ENCODE results near the gene TCHP.
A peak's percentile ranks its signal among the peaks of the same experiment; 100 is the strongest.

The TCHP gene

DNA sequence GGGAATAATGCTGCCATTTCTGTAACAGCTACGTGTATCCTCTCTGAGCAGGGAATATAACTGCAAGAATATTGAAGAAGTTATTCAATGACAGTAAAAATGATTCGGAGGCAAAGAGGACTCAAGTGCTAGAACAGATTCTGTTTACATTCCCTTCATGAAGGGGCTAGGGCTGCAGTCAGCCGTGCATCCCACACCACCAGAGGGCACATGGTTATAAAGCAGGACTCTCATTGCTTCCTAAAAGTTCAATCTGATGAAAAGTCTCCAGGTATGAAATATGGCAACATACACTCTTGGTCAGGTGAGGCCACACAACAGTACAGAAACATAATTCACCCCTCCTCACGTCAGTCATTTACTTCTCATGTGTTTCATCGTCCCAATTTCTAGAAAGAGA, 34.0 kb downstream of the TCHP start:
- Histone ChIP-seq H3K27me3 (ENCODE audit: insufficient read depth, low read length, poor library complexity) (no peaks in the 10 kb centered on the region), H3K36me3 (ENCODE audit: insufficient read depth, low read length) (peaks cover 72% of the 10 kb centered on the region), H3K4me1 (ENCODE audit: insufficient read depth, low read length) (no peaks in the 10 kb centered on the region), H2AFZ (ENCODE audit: low read depth, low read length) (no peak overlapping the region), H3K4me2 (ENCODE audit: insufficient read depth, low read length) (no peak overlapping the region), H3K9ac (ENCODE audit: low read depth, low read length) (no peak overlapping the region), H3K4me3 (ENCODE audit: low read depth in 1 of 2, low read length in 2 of 2) (no peak overlapping the region), H3K79me2 (ENCODE audit: insufficient read depth, low read length) (no peaks in the 10 kb centered on the region), H4K20me1 (ENCODE audit: insufficient read depth, low read length) (no peaks in the 10 kb centered on the region), H3K27ac (ENCODE audit: low read length) (no peak overlapping the region), H3K9me3 (ENCODE audit: insufficient read depth, low read length, severe bottlenecking) (no peaks in the 10 kb centered on the region)
- TF ChIP-seq EZH2 (IDR thresholded peaks at IDR 0.05; ENCODE audit: borderline replicate concordance, low read depth, low read length, severe bottlenecking) = no peak
- TF ChIP-seq, protein P1, sequence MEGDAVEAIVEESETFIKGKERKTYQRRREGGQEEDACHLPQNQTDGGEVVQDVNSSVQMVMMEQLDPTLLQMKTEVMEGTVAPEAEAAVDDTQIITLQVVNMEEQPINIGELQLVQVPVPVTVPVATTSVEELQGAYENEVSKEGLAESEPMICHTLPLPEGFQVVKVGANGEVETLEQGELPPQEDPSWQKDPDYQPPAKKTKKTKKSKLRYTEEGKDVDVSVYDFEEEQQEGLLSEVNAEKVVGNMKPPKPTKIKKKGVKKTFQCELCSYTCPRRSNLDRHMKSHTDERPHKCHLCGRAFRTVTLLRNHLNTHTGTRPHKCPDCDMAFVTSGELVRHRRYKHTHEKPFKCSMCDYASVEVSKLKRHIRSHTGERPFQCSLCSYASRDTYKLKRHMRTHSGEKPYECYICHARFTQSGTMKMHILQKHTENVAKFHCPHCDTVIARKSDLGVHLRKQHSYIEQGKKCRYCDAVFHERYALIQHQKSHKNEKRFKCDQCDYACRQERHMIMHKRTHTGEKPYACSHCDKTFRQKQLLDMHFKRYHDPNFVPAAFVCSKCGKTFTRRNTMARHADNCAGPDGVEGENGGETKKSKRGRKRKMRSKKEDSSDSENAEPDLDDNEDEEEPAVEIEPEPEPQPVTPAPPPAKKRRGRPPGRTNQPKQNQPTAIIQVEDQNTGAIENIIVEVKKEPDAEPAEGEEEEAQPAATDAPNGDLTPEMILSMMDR (IDR thresholded peaks at IDR 0.05; ENCODE audit: borderline replicate concordance, extremely low read depth, low read length, poor library complexity, severe bottlenecking) = peak; percentile 38
- no peak for DNase-seq
- ATAC-seq (ENCODE audit: insufficient read depth, low read depth) = no peak

DNA sequence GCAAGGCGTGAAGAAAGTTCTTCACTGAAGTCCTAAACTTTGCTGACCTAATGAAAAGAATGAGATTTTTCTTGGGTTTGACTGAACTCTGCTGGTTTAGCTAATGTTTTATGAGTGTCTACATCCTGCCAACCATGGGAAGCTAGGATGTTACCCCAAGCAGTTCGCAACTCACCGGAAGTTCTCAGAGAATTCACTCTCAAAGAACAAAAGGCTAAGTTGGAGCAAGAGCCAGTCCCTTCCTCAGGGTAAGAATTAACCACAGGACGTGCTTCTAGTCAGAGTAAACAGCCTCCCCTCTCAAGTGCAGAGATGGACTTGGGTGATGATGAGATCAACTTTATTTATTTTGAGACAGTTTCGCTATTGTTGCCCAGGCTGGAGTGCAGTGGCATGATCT, 37.3 kb downstream of the TCHP start:
- Histone ChIP-seq H3K27ac (ENCODE audit: low read length) (no peak overlapping the region), H3K4me2 (ENCODE audit: insufficient read depth, low read length) (no peak overlapping the region), H3K36me3 (ENCODE audit: insufficient read depth, low read length) (peaks cover 53% of the 10 kb centered on the region), H3K27me3 (ENCODE audit: insufficient read depth, low read length, poor library complexity) (no peaks in the 10 kb centered on the region), H4K20me1 (ENCODE audit: insufficient read depth, low read length) (no peaks in the 10 kb centered on the region), H3K9me3 (ENCODE audit: insufficient read depth, low read length, severe bottlenecking) (no peaks in the 10 kb centered on the region), H3K4me3 (ENCODE audit: low read depth in 1 of 2, low read length in 2 of 2) (no peak overlapping the region), H2AFZ (ENCODE audit: low read depth, low read length) (no peak overlapping the region), H3K9ac (ENCODE audit: low read depth, low read length) (no peak overlapping the region), H3K79me2 (ENCODE audit: insufficient read depth, low read length) (no peaks in the 10 kb centered on the region), H3K4me1 (ENCODE audit: insufficient read depth, low read length) (no peaks in the 10 kb centered on the region)
- DNase-seq (no peak), ATAC-seq (ENCODE audit: insufficient read depth, low read depth) (no peak)
- no peak for TF ChIP-seq EZH2 (IDR thresholded peaks at IDR 0.05; ENCODE audit: borderline replicate concordance, low read depth, low read length, severe bottlenecking)
- TF ChIP-seq, protein P1 (IDR thresholded peaks at IDR 0.05; ENCODE audit: borderline replicate concordance, extremely low read depth, low read length, poor library complexity, severe bottlenecking) = no peak

DNA sequence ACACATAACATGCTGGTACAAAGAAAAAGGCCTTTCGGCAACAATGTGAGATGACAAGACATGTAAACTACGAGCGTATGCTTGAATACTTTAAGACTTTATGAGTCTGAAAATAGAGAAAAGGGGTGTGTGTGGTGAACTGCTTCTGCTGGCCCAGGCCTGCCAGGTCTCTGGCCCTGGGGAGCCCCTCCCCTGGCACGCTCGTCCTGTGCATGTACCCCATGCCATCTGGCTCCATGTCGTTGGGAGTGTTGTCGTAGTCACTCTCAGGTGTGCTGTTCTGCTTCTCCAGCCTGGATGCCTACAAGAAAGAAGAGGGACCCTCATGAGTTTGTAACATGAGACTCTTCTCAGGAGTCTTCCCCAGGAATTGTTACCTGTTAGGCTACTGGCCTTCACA, 38.9 kb downstream of the TCHP start:
- no peak for TF ChIP-seq EZH2 (IDR thresholded peaks at IDR 0.05; ENCODE audit: borderline replicate concordance, low read depth, low read length, severe bottlenecking)
- TF ChIP-seq, protein P1 (IDR thresholded peaks at IDR 0.05; ENCODE audit: borderline replicate concordance, extremely low read depth, low read length, poor library complexity, severe bottlenecking) = no peak
- Histone ChIP-seq H3K9me3 (ENCODE audit: insufficient read depth, low read length, severe bottlenecking) (no peaks in the 10 kb centered on the region), H3K4me1 (ENCODE audit: insufficient read depth, low read length) (no peaks in the 10 kb centered on the region), H2AFZ (ENCODE audit: low read depth, low read length) (no peak overlapping the region), H3K79me2 (ENCODE audit: insufficient read depth, low read length) (no peaks in the 10 kb centered on the region), H3K4me2 (ENCODE audit: insufficient read depth, low read length) (no peak overlapping the region), H3K27ac (ENCODE audit: low read length) (no peak overlapping the region), H3K9ac (ENCODE audit: low read depth, low read length) (no peak overlapping the region), H3K36me3 (ENCODE audit: insufficient read depth, low read length) (peaks cover 42% of the 10 kb centered on the region), H3K4me3 (ENCODE audit: low read depth in 1 of 2, low read length in 2 of 2) (no peak overlapping the region), H3K27me3 (ENCODE audit: insufficient read depth, low read length, poor library complexity) (no peaks in the 10 kb centered on the region), H4K20me1 (ENCODE audit: insufficient read depth, low read length) (no peaks in the 10 kb centered on the region)
- no peak for DNase-seq
- no peak for ATAC-seq (ENCODE audit: insufficient read depth, low read depth)

DNA sequence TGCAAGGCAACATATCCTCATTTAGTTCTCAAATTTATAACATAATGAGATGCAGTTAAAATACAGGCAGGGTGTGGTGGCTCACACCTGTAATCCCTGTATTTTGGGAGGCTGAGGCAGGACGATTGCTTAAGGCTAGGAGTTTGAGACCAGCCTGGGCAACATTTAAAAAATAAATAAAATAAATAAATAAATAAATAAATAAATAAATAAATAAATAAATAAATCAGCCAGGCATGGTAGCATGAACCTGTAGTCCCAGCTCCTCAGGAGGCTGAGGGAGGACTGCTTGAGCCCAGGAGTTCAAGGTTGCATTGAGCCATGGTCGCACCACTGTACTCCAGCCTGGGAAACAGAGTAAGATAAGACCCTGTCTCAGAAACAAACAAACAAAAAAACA, 39.4 kb downstream of the TCHP start:
- H3K9me3 ChIP-seq (ENCODE audit: insufficient read depth, low read length, severe bottlenecking) = no peaks in the 10 kb centered on the region
- H3K79me2 ChIP-seq (ENCODE audit: insufficient read depth, low read length) = no peaks in the 10 kb centered on the region
- H3K4me2 ChIP-seq (ENCODE audit: insufficient read depth, low read length) = no peak overlapping the region
- no peak overlapping the region for H3K9ac ChIP-seq (ENCODE audit: low read depth, low read length)
- peaks cover 40% of the 10 kb centered on the region for H3K36me3 ChIP-seq (ENCODE audit: insufficient read depth, low read length)
- DNase-seq = no peak
- no peak overlapping the region for H3K4me3 ChIP-seq (ENCODE audit: low read depth in 1 of 2, low read length in 2 of 2)
- ATAC-seq (ENCODE audit: insufficient read depth, low read depth) = no peak
- no peaks in the 10 kb centered on the region for H3K27me3 ChIP-seq (ENCODE audit: insufficient read depth, low read length, poor library complexity)
- TF ChIP-seq, protein P1 (IDR thresholded peaks at IDR 0.05; ENCODE audit: borderline replicate concordance, extremely low read depth, low read length, poor library complexity, severe bottlenecking) = no peak
- TF ChIP-seq EZH2 (IDR thresholded peaks at IDR 0.05; ENCODE audit: borderline replicate concordance, low read depth, low read length, severe bottlenecking) = no peak
- no peaks in the 10 kb centered on the region for H4K20me1 ChIP-seq (ENCODE audit: insufficient read depth, low read length)
- no peak overlapping the region for H3K27ac ChIP-seq (ENCODE audit: low read length)
- no peaks in the 10 kb centered on the region for H3K4me1 ChIP-seq (ENCODE audit: insufficient read depth, low read length)
- no peak overlapping the region for H2AFZ ChIP-seq (ENCODE audit: low read depth, low read length)
